Stimulated activated CD4-positive, alpha-beta T cell treated with anti-CD3 and anti-CD28 coated beads, Interleukin-12 subunit alpha, Interleukin-12 subunit beta, amount 100 ng/mL, for 48 hours (primary cell): ENCODE measurements around the gene ALG12.

Experiments used
- DNase-seq, 3 donors: peaks; one replicate each; pipeline ENCODE4 v3.0.0-alpha.2; 2020; ENCODE audit warnings: low read depth in 2 of 3, low spot score in 1 of 3

The ALG12 gene

DNA sequence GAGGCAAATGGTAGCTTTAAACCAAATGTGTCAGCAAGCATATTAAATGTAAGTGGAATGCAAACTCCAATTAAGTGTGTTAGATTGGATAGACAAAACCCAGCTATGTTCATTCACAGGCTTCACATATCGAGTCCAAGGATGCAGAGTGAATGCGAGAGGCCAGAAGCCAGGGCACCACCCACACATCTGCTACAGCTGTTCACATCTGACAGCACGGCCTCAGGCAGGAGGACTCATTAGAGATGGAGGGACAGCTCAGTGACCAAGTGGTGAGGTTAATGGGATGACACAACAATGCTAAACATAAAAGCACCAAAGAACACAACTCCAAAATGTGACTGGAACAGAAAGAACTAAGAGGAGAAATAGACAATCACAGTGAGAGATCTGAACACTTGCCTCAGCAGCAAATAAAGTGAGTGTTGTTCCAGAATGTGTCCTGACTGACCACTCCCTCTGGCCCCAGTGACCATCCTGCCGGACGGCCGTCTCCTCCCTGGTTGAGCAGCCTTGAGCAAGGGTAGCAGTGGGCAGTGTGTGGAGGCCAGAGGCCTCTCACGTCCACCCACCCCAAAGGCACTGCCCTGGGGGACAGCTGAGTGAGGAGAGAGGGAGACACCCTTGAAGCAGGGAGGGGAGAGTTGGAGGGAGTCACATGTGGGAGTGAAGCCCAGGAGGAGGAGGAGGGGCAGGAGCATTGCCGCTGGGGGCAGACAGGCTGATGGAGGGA is 23.8 kb downstream of the ALG12 start:
- no peak for DNase-seq

- no peak for DNase-seq
Measured at GRCh38 chr22:49893025-49893424, 25.2 kb downstream of the ALG12 start.

DNA sequence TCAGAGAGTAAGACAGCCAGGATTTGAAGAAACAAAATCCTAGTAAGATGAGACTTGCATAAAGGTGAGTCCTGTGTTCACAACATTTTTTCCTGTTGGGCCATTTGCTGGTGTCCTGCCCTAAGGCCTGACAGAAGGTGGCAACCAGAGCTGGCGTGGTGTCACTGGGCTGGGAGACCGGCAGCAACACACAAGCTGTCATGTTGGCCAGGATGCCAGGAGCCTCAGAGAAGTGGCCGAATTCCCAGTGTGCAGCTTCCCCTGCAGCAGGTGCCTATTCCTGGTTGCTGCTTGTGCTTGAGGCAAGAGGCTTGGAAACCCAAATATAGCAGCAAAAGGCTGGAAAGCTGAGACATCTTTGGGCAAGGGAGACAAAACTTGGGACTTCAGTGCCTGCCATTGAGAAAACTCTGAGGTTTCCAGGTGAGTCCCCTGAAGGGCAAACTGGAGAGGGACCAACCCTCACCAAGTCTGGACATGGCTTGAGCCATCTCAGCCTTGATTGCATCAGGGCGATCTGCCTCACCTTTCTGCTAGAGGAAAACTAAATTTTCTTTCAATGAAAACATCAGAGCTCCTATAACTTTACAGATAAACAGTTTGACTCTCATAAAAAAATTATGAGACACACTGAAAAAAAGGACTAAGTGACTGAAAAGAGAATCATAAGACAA is 25.9 kb downstream of the ALG12 start:
- no peak for DNase-seq

GRCh38 chr22:49889071-49889470 is 29.2 kb downstream of the ALG12 start:
- no peak for DNase-seq

GRCh38 chr22:49887702-49888101 is 30.5 kb downstream of the ALG12 start:
- DNase-seq = no peak

DNA sequence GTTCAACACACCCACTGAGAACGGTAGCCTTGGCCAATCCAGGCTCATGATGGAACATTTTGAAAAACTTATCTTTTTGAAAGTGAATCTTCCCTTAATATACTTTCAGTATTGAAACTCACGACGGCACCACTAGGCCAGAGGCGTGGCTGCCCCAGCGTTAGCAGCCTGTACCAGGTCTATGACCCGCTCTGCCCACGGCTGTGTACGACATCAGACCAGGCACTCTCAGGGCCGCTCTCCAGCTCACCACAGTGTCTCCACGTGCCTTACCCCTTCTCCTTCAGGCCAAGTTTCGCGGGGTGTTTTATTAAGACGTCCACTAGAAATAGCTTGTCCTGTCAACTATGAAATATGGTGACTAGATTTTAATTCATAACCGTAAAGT is 31.2 kb downstream of the ALG12 start:
- no peak for DNase-seq

GRCh38 chr22:49886346-49887063 is 31.7 kb downstream of the ALG12 start:
- DNase-seq = no peak

DNA sequence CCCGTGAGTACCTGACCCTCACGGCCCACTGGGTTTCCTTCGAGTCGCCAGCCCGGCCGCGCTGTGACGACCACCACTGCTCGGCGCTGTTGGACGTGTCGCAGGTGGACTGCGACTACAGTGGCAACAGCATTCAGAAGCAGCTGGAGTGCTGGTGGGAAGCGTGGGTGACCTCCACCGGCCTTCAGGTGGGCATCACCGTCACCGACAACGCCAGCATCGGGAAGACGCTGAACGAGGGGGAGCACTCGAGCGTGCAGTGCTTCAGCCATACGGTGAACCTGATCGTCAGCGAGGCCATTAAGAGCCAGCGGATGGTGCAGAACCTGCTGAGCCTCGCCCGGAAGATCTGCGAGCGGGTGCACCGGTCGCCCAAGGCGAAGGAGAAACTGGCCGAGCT is 32.4 kb downstream of the ALG12 start:
- DNase-seq = no peak

GRCh38 chr22:49885281-49885680 is 33.0 kb downstream of the ALG12 start:
- DNase-seq = no peak

DNA sequence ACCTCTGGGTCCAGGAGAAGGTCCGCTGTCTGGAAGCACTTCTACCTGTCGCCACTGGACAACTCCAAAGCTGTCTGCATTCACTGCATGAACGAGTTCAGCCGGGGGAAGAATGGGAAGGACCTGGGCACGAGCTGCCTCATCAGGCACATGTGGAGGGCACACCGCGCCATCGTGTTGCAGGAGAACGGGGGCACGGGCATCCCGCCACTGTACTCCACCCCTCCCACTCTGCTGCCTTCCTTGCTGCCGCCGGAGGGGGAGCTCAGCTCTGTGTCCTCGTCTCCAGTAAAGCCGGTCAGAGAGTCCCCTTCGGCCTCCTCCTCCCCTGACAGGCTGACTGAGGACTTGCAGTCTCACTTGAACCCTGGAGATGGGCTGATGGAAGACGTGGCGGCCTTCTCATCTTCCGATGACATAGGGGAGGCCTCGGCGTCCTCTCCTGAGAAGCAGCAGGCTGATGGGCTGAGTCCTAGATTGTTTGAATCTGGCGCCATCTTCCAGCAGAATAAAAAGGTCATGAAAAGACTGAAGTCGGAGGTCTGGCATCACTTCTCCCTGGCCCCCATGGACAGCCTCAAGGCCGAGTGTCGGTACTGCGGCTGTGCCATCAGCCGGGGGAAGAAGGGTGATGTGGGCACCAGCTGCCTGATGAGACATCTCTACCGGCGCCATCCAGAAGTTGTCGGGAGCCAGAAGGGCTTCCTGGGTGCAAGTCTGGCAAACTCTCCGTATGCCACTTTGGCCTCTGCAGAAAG is 33.6 kb downstream of the ALG12 start:
- DNase-seq = no peak

DNA sequence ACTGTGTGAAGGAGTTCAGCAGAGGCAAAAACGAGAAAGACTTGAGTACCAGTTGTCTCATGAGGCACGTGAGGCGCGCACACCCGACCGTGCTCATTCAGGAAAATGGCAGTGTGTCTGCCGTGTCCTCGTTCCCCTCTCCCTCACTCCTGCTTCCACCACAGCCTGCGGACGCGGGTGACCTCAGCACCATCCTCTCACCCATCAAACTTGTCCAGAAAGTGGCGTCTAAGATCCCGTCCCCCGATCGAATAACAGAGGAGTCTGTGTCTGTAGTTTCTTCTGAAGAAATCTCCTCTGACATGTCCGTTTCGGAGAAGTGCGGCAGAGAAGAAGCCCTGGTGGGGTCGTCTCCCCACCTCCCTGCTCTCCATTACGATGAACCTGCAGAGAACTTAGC is 34.2 kb downstream of the ALG12 start:
- DNase-seq = no peak

DNA sequence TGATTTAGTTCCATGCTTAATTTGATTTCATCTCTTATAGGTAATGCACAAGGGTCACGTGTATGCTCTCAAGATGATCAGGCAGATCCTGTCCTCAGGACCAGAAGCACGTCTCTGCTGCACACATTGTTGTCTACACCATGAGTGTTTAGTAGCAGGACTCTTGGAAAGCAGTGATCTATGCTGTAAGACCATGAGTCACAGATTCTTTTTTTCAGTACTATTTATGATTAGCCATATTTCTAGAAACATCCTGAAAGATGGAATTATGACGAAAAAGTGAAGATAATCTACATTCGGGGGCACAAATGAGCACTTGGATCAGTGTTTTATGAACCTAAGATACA is 35.0 kb downstream of the ALG12 start:
- no peak for DNase-seq

DNA sequence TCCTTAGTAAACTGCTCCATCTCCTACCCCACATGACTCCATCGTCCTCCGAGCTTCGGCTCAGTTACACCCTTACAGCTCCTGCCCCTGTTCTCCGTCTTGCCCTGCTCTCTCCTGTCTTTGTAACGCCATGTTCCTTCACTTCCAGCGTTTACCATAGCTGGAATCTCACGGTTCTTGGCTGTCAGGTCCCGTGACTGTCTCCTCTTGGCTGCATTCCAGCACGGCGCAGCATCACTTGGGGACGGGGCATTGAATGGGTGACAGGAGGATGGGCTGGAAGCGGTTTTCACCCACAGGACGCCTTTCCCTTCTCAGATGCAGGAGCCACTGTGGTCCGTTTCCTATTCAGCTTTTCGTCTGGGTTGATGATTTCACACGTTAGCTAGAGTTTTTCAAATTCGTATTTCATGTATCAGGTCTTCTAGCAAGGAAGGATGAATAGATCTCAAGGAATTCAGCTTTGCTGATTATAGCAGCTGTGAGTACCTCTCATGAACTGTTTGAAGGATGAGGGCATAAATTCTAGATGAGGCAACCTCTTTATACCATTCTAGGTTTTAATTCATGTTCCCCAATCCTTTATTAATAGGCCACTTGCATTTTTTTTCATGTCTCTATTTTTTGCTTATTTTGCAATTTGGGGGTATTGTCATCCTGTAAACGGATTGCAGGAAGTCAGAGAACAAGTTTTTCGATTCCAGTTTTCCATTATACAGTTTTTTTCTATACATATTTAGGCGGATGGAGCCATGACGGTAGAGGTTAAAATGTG is 35.5 kb downstream of the ALG12 start:
- no peak for DNase-seq

DNA sequence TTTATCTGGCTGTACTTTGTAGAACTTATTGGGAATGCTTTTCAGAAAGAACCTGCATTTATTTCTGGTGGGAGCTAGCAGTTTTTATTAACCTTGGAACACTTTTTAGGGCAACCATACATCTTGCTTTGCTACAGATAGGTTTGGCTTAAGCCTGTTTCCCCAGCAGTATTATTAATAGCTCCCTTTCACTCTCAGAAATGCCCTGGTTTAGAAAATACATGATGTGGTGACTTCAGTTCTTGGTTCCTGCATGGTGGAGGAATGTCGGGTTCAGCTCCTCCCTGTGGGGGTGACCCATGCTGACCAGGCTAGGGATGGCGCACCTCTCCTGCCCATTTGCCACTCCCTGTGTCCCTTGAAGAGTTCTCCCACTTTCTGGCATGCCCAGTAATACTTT is 36.4 kb downstream of the ALG12 start:
- no peak for DNase-seq

DNA sequence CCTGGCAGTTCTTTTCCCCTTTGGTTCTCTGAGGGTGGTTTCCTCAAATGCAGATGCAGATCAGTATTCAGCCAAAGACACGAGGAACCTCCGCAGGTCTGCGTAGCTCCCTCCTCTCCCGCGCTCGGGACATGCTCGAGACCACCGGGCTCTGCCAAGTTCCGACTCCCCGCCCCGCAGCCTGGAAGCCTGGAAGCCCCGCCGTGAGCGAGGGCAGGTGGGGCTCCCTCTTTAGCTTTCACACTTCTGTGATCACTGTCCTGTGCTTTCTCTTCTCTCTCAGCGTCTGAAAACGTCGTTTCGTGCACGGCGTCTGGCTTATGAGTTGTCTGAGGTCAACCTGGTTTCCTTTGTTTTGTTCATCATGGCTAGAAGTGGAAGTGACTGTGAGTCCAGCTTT is 38.0 kb downstream of the ALG12 start:
- DNase-seq = no peak

- DNase-seq = no peak
Measured at GRCh38 chr22:49879871-49880270, 38.4 kb downstream of the ALG12 start.

DNA sequence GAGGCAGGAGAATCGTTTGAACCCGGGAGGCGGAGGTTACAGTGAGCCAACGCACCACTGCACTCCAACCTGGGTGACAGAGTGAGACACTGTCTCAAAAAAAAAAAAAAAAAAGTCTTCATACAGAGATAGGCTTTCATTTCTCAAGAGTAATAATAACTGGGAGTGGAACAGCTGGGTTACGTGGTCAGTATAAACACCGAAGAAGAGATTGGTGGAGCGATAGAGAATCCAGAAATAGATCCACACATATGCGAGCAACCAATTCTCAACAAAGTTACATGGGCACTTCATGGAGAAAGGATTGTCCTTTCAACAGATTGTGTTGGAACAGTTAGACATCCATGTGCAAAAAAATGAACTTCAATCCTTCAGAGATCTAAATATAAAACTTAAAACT is 40.0 kb downstream of the ALG12 start:
- DNase-seq = no peak

DNA sequence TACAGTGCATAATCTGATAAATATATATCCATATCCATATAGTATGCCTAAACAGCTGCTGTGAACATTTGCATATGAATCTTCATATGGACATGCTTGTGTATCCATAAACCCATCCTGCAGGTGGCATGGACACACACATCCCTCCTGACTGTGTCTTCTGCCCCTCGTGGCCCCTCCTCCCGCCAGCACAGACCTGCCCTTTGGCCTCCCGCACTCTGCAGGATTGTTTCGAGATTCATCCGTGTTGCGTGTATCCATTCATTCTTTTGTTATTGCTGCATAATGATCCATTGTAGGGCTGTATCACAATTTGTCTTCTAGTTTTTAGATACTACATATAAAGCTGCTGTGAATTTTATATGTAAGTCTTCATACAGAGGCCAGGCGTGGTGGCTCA is 40.6 kb downstream of the ALG12 start:
- DNase-seq = no peak

DNA sequence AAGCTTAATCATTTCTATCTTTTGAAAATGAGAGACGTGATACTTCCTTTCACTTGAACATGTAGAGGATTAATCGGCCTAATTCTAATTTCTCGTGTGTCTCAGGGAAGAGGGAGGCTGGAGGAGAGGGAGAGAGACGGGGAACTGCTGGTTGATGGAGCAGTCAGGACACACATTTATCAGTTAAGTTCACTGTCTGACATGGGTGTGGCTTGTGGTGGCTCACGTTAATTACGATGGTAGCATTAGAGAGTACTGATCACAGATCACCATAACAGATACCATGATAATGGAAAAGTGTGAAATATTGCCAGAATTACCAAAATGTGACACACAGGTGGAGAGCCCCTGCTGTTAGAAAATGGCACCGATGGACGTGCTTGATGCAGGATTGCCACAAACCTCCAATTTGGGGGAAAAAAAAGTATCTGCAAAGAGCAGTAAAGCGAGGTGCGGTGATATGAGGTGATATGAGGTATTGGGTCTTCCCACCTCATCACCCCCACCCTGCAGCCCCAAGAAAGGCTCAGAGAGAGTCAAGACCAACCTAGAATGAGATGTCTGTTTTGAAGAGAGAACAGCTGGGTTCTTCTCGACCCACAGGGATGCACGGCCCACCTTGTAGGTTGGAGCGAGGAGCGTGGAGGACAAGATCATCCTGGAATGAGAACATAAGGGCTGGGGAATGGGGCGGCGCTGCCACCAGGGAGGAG is 44.9 kb downstream of the ALG12 start:
- DNase-seq = no peak

GRCh38 chr22:49872347-49872746 is 45.9 kb downstream of the ALG12 start:
- DNase-seq = no peak
